GM19043 (cell line): ENCODE results near the gene FGR.

ENCODE experiments used
- ATAC-seq: cut with Tn5 transposase; IDR thresholded peaks from one replicate; pipeline ENCODE4 v1.9.1; 2021; ENCODE audit warnings: low read depth; ENCODE audit not compliant: unreplicated experiment

The FGR gene

GRCh38 chr1:27570356-27570755 is 64.6 kb downstream of the FGR start:
- ATAC-seq: no peak

GRCh38 chr1:27569506-27570291 is 65.3 kb downstream of the FGR start:
- no peak for ATAC-seq

GRCh38 chr1:27569088-27569460 is 65.9 kb downstream of the FGR start:
- ATAC-seq: no peak

- peak; percentile 95 for ATAC-seq
These were observed 66.5 kb downstream of the FGR start for GRCh38 chr1:27568300-27569087.

GRCh38 chr1:27567971-27568299 is 67.0 kb downstream of the FGR start:
- ATAC-seq: no peak

GRCh38 chr1:27567146-27567526 is 67.8 kb downstream of the FGR start:
- ATAC-seq: no peak

GRCh38 chr1:27566462-27567145 is 68.4 kb downstream of the FGR start:
- ATAC-seq: no peak

- no peak for ATAC-seq
These were observed 70.0 kb downstream of the FGR start for GRCh38 chr1:27564710-27565649.

- ATAC-seq: no peak
These were observed 71.2 kb downstream of the FGR start for GRCh38 chr1:27563591-27564471.

GRCh38 chr1:27563341-27563590 is 71.7 kb downstream of the FGR start:
- ATAC-seq: no peak

- ATAC-seq: no peak
These were observed 72.2 kb downstream of the FGR start for GRCh38 chr1:27562534-27563340.
